Naive B cell (primary cell): ENCODE measurements around the gene OPCML. TPM values are rescaled to one million over a fixed set of nuclear protein-coding genes. Genes with fewer than 3 reads are reported as not detected.
A peak's percentile ranks its signal among the peaks of the same experiment; 100 is the strongest.

Source experiments
- ATAC-seq, 2 donors: fragments of 150-1000 bp; cut with Tn5 transposase; 2 replicates each; pipeline ENCODE4 v1.10.0; 2021; ENCODE audit warnings: low read depth in 2 of 2, mild to moderate bottlenecking in 2 of 2, moderate library complexity in 2 of 2
- DNase-seq: peaks from one replicate; pipeline ENCODE4 v3.0.0; 2022
- H3K27ac Mint-ChIP-seq, 6 donors: one replicate each; pipeline ENCODE4 v1.8.0; 2020 to 2022; ENCODE audit warnings: mild to moderate bottlenecking in 6 of 6, mixed read lengths in 6 of 6, moderate library complexity in 5 of 6, inconsistent platforms in 2 of 6
- H3K27me3 Mint-ChIP-seq, 3 donors: one replicate each; pipeline ENCODE4 v1.8.0; 2021 to 2022; ENCODE audit warnings: mixed read lengths in 3 of 3, mild to moderate bottlenecking in 1 of 3
- H3K36me3 Mint-ChIP-seq, 2 donors: one replicate each; pipeline ENCODE4 v1.8.0; 2020 to 2022; ENCODE audit warnings: mixed read lengths in 2 of 2, inconsistent platforms in 1 of 2, mild to moderate bottlenecking in 1 of 2
- H3K4me1 Mint-ChIP-seq, 3 donors: one replicate each; pipeline ENCODE4 v1.8.0; 2020 to 2022; ENCODE audit warnings: mixed read lengths in 3 of 3, inconsistent platforms in 1 of 3, mild to moderate bottlenecking in 1 of 3, moderate library complexity in 1 of 3
- H3K4me3 Mint-ChIP-seq, 8 donors: one replicate each; pipeline ENCODE4 v1.8.0; 2020 to 2022; ENCODE audit warnings: mild to moderate bottlenecking in 8 of 8, mixed read lengths in 8 of 8, moderate library complexity in 8 of 8, inconsistent platforms in 2 of 8
- H3K9me3 Mint-ChIP-seq, 7 donors: one replicate each; pipeline ENCODE4 v1.8.0; 2020 to 2022; ENCODE audit warnings: mixed read lengths in 7 of 7, mild to moderate bottlenecking in 5 of 7, inconsistent platforms in 2 of 7, moderate library complexity in 1 of 7
- polyA plus RNA-seq, 6 donors: library from polyadenylated mRNA; unstranded; fragments of 300-500 nt; fragmentation: Illumina TruSeq; gene quantifications; one replicate each; pipeline ENCODE4 v1.2.3, GENCODE V29; 2021; ENCODE audit warnings: low read depth in 6 of 6

Gene OPCML
- polyA plus RNA-seq, 6 donors from 2014 or later, result not detected

- Mint-ChIP-seq H3K4me3 (no peak overlapping the region), H3K27ac (no peak overlapping the region), H3K4me1 (no peaks in the 10 kb centered on the region), H3K36me3 (no peaks in the 10 kb centered on the region), H3K9me3 (peaks cover 0 to 6% (median 4%) of the 10 kb centered on the region in 7 donors), H3K27me3 (peaks cover 0 to 5% (median 0%) of the 10 kb centered on the region in 3 donors)
- ATAC-seq, result no peak
- DNase-seq, result no peak
Measured at GRCh38 chr11:133107136-133107535, 425.2 kb downstream of the OPCML start.

GRCh38 chr11:133106417-133106816, 425.9 kb downstream of the OPCML start:
- no peak overlapping the region for H3K4me3 Mint-ChIP-seq
- DNase-seq, result no peak
- no peaks in the 10 kb centered on the region for H3K4me1 Mint-ChIP-seq
- no peak overlapping the region for H3K27ac Mint-ChIP-seq
- H3K27me3 Mint-ChIP-seq, result peaks cover 0 to 5% (median 5%) of the 10 kb centered on the region in 3 donors
- no peak for ATAC-seq
- H3K9me3 Mint-ChIP-seq, result peaks cover 0 to 6% (median 4%) of the 10 kb centered on the region in 7 donors
- no peaks in the 10 kb centered on the region for H3K36me3 Mint-ChIP-seq

GRCh38 chr11:133104009-133104744, 428.1 kb downstream of the OPCML start:
- no peak overlapping the region for H3K27ac Mint-ChIP-seq
- ATAC-seq, result no peak
- no peak for DNase-seq
- H3K9me3 Mint-ChIP-seq, result peaks cover 0 to 7% (median 3%) of the 10 kb centered on the region in 7 donors
- H3K27me3 Mint-ChIP-seq, result peaks cover 0 to 5% (median 5%) of the 10 kb centered on the region in 3 donors
- H3K4me3 Mint-ChIP-seq, result no peak overlapping the region
- H3K4me1 Mint-ChIP-seq, result no peaks in the 10 kb centered on the region
- H3K36me3 Mint-ChIP-seq, result no peaks in the 10 kb centered on the region

- ATAC-seq (no peak), DNase-seq (no peak)
- Mint-ChIP-seq H3K27me3 (peaks cover 5 to 9% (median 8%) of the 10 kb centered on the region in 3 donors), H3K4me1 (no peaks in the 10 kb centered on the region), H3K36me3 (peaks cover 0 to 6% of the 10 kb centered on the region in 2 donors), H3K27ac (no peak overlapping the region), H3K4me3 (no peak overlapping the region), H3K9me3 (peaks cover 3 to 38% (median 13%) of the 10 kb centered on the region in 7 donors)
Measured at GRCh38 chr11:133096981-133097380, 435.3 kb downstream of the OPCML start.

- Mint-ChIP-seq H3K27me3 (peaks cover 35 to 51% (median 42%) of the 10 kb centered on the region in 3 donors), H3K9me3 (peaks cover 0 to 17% (median 6%) of the 10 kb centered on the region in 7 donors), H3K36me3 (peaks cover 0 to 5% of the 10 kb centered on the region in 2 donors), H3K4me3 (no peak overlapping the region), H3K27ac (no peak overlapping the region), H3K4me1 (peaks cover 0 to 5% (median 0%) of the 10 kb centered on the region in 3 donors)
- ATAC-seq (no peak), DNase-seq (no peak)
Measured at GRCh38 chr11:133086518-133086917, 445.8 kb downstream of the OPCML start.

GRCh38 chr11:133082841-133083488, 449.3 kb downstream of the OPCML start:
- Mint-ChIP-seq H3K27ac (no peak overlapping the region), H3K4me1 (peaks cover 0 to 5% (median 2%) of the 10 kb centered on the region in 3 donors), H3K4me3 (peak overlapping the region in 1 of 8 donors; percentile 28), H3K9me3 (peaks cover 0 to 21% (median 6%) of the 10 kb centered on the region in 7 donors), H3K27me3 (peaks cover 46 to 64% (median 54%) of the 10 kb centered on the region in 3 donors), H3K36me3 (peaks cover 0 to 5% of the 10 kb centered on the region in 2 donors)
- DNase-seq (no peak), ATAC-seq (no peak)

- ATAC-seq (no peak), DNase-seq (no peak)
- Mint-ChIP-seq H3K4me3 (no peak overlapping the region), H3K27me3 (peaks cover 46 to 68% (median 51%) of the 10 kb centered on the region in 3 donors), H3K4me1 (peaks cover 0 to 5% (median 2%) of the 10 kb centered on the region in 3 donors), H3K9me3 (peaks cover 0 to 21% (median 6%) of the 10 kb centered on the region in 7 donors), H3K36me3 (peaks cover 0 to 5% of the 10 kb centered on the region in 2 donors), H3K27ac (no peak overlapping the region)
Measured at GRCh38 chr11:133082453-133082781, 449.9 kb downstream of the OPCML start.

GRCh38 chr11:133081730-133082452, 450.4 kb downstream of the OPCML start:
- Mint-ChIP-seq H3K27me3 (peaks cover 43 to 68% (median 50%) of the 10 kb centered on the region in 3 donors), H3K4me3 (no peak overlapping the region), H3K36me3 (peaks cover 0 to 5% of the 10 kb centered on the region in 2 donors), H3K27ac (no peak overlapping the region), H3K4me1 (peaks cover 0 to 5% (median 2%) of the 10 kb centered on the region in 3 donors), H3K9me3 (peaks cover 0 to 21% (median 6%) of the 10 kb centered on the region in 7 donors)
- ATAC-seq (no peak), DNase-seq (no peak)

GRCh38 chr11:133081020-133081419, 451.3 kb downstream of the OPCML start:
- ATAC-seq, result no peak
- no peak overlapping the region for H3K27ac Mint-ChIP-seq
- no peak overlapping the region for H3K4me3 Mint-ChIP-seq
- peaks cover 0 to 5% of the 10 kb centered on the region in 2 donors for H3K36me3 Mint-ChIP-seq
- H3K9me3 Mint-ChIP-seq, result peaks cover 0 to 21% (median 4%) of the 10 kb centered on the region in 7 donors
- no peak for DNase-seq
- peaks cover 43 to 60% (median 44%) of the 10 kb centered on the region in 3 donors for H3K27me3 Mint-ChIP-seq
- H3K4me1 Mint-ChIP-seq, result peaks cover 0 to 5% (median 2%) of the 10 kb centered on the region in 3 donors

GRCh38 chr11:133078591-133079404, 453.5 kb downstream of the OPCML start:
- Mint-ChIP-seq H3K9me3 (peaks cover 0 to 7% (median 2%) of the 10 kb centered on the region in 7 donors), H3K36me3 (peaks cover 0 to 2% of the 10 kb centered on the region in 2 donors), H3K4me3 (no peak overlapping the region), H3K27me3 (peaks cover 29 to 39% (median 30%) of the 10 kb centered on the region in 3 donors), H3K4me1 (peaks cover 0 to 5% (median 2%) of the 10 kb centered on the region in 3 donors), H3K27ac (no peak overlapping the region)
- DNase-seq, result no peak
- no peak for ATAC-seq

GRCh38 chr11:133078012-133078411, 454.3 kb downstream of the OPCML start:
- ATAC-seq (no peak), DNase-seq (no peak)
- Mint-ChIP-seq H3K4me3 (no peak overlapping the region), H3K27me3 (peaks cover 22 to 33% (median 27%) of the 10 kb centered on the region in 3 donors), H3K4me1 (peaks cover 0 to 2% (median under 1%) of the 10 kb centered on the region in 3 donors), H3K9me3 (peaks cover 0 to 7% (median 0%) of the 10 kb centered on the region in 7 donors), H3K27ac (no peak overlapping the region), H3K36me3 (no peaks in the 10 kb centered on the region)

- peaks cover 0 to 2% (median 0%) of the 10 kb centered on the region in 3 donors for H3K4me1 Mint-ChIP-seq
- DNase-seq, result no peak
- no peak overlapping the region for H3K4me3 Mint-ChIP-seq
- H3K27me3 Mint-ChIP-seq, result peaks cover 15 to 27% (median 25%) of the 10 kb centered on the region in 3 donors
- ATAC-seq, result no peak
- H3K9me3 Mint-ChIP-seq, result peaks cover 0 to 4% (median 0%) of the 10 kb centered on the region in 7 donors
- no peaks in the 10 kb centered on the region for H3K36me3 Mint-ChIP-seq
- H3K27ac Mint-ChIP-seq, result no peak overlapping the region
Measured at GRCh38 chr11:133075351-133075750, 456.9 kb downstream of the OPCML start.
